ENCODE measurements around the gene HOXB3.
"Not testable (repeated sequence)": the region's sequence is repeated elsewhere in the genome, so short reads cannot be mapped to it uniquely, and the experiment has no call there.

Gene HOXB3

DNA sequence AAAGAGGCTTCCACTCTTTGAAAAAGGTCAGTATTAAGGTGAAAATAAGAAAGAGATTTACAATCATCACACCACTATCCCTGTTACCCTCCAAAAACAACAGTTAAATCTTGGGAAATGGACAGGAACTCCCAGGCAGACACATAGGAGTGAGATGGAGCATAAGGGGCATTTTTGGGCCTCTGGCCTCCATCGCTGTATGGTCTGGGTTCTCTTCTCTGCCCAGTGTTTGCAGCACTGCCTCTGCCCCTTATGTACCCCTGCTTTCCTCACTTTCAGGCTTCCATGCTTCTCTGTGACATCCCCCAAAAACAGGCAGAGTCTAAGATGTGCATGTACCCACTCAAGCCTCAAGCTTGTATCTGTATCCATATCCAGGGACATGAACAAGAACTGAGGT lies 44.5 kb downstream of the HOXB3 start:
- DNase-seq (ENCODE audit: low read depth): no peak

- no peak for DNase-seq (ENCODE audit: low read depth)
Measured at GRCh38 chr17:48545022-48545375, 45.0 kb downstream of the HOXB3 start, which contains the start of gene HOXB2. Gene HOXB2, minus strand, starts transcription at chr17:48545109. Its CDS starts 198 bp downstream, at chr17:48544911.

GRCh38 chr17:48544349-48545021 lies 45.6 kb downstream of the HOXB3 start:
- no peak for DNase-seq (ENCODE audit: low read depth)

- peak; percentile 23 for DNase-seq (ENCODE audit: low read depth)
Measured at GRCh38 chr17:48543854-48544348, 46.1 kb downstream of the HOXB3 start.

- DNase-seq (ENCODE audit: low read depth): peak; percentile 48
Measured at GRCh38 chr17:48543107-48543853, 46.8 kb downstream of the HOXB3 start.

DNA sequence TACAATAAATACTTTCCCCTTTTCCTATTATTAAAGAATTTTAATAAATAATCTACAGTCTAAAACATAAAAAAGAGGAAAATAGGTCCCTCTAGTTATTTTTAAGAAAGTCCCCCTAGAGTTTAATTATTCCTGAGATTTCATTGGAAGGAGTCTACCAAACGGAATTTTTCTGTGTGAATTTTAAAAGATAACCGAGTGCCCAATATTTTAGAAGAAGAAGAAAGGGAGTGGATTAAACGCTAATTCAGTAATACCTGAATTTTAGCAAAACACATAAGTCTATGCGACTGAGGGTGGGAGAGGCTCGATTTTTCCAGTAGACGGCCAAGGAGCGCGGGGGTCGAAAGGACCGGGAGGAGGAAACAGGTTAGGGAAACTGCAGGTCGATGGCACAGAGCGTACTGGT lies 47.3 kb downstream of the HOXB3 start:
- no peak for DNase-seq (ENCODE audit: low read depth)

DNA sequence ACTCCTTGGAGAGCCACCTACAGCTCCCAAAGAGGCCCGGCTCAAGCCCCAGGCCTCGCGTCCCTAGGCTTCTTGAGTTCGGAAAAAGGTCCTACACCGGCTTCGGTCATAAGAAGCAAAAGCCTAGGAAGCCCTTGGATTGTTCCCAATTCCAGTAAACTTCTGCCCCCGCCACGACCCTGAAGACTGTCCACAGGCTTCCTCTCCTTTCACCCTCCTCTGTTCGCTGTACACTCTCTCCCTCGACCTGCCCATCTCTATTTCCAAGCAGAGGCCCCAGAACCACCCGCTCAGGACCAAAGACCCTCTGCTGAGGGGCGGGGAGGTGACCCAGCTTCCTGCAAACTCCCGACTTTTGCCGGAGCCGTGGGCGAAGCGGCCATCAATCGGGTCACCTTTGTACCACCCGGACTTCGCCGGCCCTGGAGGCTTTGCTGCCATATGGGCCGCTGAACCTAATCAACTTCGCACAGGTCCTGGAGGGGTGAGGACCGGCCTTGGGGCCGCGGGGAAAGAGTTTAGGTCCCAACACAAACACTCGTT lies 47.9 kb downstream of the HOXB3 start:
- DNase-seq (ENCODE audit: low read depth): no peak

DNA sequence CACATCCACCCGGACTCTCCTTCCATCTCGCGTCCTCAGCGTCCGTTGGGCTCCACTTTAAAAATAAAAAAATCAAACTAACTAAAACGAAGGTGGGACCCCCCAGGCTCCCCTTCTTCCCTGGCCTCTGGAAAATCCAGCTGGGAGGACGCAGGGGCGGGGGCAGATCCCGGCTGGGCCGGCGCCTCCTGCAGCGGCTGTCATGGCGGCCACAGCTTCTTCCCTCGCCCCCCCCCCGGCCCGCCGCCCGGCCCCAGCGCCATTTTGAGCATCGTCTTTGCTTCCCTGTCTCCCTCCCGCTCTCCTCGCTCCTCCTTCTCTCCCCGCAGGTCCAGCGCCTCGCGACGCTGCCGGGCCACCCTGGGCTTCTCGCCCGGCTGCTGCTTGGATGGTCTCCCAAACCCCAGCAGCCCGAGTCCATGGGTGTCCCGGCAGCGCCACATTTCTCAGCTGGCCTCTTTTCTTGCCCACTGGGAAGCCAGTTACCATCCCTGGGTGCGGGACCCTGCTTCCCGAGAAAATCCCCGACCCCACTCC lies 48.4 kb downstream of the HOXB3 start:
- peak; percentile 18 for DNase-seq (ENCODE audit: low read depth)

DNA sequence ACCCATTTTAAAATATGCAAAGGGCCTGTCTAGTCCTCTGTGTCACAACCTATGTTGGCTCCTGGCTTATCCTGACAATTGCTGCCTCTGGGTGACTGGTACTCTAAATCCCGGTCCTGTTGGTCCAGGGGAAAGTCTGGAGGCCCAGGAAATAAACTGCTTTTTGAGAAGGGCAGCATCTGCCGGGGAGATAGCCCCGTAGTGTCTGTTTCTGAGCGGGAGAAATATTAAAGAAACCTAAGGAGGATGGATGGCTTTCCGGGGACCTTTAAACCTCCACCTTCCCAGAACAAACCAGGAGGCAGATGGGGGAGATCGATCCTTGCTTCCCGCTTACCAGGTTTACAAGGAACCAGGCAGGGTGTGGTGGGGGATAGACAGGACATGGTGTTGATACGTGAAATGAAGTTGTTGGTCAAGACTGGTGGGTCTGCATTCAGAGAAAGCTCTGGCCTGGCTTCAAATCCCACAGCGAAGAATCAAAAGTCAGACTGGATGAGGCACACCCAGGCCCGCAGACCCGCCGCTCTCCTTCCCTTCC lies 48.9 kb downstream of the HOXB3 start:
- DNase-seq (ENCODE audit: low read depth): no peak

- DNase-seq (ENCODE audit: low read depth): no peak
Measured at GRCh38 chr17:48540213-48540612, 49.8 kb downstream of the HOXB3 start.

- DNase-seq (ENCODE audit: low read depth): no peak
Measured at GRCh38 chr17:48539177-48539576, 50.9 kb downstream of the HOXB3 start.

DNA sequence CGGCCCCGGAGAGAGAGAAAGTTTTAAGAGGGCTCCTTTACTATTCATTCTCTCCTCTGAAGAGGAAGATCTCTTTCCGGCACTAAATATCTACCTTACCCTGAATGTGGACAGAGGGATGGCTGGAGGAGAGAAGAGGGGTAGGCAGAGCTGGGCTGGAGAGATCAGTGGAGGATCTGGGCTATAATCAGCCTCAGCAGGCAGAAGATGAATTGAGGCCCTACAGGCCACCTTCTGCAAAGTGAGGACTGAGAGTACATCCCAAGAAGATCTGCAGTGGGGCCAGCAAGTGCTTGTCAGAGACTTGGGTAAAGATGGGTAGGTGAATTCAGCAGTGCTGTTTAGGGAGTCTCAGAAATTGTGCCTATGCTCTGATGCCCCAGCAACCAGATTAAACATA lies 52.7 kb downstream of the HOXB3 start:
- DNase-seq (ENCODE audit: low read depth): no peak

DNA sequence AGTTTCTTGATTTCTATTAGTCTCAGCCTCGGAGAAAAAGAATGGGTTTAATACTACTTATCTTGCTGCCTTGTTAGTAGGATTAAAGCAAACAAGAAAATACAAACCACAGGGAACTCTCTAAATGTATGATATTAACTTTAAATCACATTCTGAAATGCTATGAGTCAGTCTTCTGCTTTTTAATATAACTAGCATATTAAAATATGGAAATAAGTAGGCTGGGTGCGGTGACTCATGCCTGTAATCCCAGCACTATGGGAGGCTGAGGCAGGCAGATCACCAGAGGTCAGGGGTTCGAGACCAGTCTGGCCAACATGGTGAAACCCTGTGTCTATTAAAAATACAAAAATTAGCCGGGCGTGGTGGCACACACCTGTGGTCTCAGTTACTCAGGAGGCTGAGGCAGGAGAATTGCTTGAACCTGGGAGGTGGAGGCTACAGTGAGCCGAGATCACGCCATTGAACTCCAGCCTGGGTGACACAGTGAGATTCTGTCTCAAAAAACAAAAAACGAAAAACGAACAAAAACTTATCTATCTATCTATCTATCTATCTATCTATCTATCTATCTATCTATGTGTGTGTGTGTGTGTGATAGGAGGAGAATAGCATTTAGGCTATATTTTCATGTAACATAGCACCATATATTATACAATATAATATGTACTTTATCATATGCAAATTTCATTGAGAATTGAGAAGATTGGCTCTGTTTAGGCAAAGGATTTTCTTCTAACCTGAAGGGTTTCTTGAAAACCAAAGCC lies 54.1 kb downstream of the HOXB3 start:
- DNase-seq (ENCODE audit: low read depth): not testable (repeated sequence)

GRCh38 chr17:48532261-48532660 lies 57.8 kb downstream of the HOXB3 start:
- DNase-seq (ENCODE audit: low read depth): no peak

DNA sequence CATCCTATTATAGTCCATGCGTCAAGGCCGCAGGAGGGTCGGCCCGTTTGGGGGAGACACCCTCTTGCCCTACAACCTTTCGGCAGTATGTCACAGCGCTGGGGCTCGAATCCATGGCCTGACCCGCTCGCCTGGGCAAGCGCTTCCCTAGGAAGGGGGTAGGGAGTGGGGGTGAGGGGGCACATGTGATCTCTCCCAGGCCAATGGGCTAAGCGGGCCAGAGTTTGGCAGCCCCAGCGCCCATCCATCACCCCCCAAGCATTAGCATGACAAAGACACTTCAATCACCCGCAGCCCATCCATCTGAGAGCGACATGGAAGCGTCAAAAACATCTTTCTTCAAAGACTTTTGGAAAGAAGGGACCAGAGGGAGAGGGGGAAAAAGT lies 59.2 kb downstream of the HOXB3 start, which contains the start of gene HOXB1:
HOXB1 (minus strand) TSS at position 125 of the 386 bp plus-strand sequence; CDS start at position 18, 107 bp downstream.
- DNase-seq (ENCODE audit: low read depth): no peak

DNA sequence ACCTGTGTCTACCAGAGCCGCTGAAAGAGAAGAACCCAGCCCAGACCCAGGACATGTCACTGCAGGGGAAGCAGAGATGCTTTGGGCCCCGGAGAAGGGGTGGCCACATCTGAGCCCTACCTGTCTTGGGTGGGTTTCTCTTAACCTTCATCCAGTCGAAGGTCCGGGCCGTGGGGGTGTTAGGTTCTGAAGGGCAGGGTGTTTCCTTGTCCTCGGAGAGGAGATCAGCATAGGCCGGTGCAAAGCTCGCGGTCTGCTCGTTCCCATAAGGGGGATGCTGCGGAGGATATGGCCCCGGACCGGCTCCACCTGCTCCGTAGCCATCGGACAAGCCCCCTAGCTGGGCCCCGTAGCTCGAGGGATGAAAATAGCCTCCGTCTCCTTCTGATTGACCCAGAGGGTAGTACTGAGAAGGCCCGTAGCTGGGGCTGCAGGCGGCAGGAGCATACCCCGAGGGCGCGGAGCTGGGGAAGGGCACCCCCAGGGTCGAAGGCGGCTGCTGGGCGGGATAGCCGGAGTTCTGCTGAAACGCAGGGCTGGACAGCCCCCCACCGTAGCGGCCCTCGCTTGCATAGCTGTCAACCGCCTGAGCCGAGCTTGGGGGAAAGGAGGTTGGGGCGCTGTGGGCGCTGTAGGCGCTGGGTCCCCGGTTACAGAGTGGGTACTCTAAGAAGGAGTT lies 59.7 kb downstream of the HOXB3 start:
- DNase-seq (ENCODE audit: low read depth): no peak

GRCh38 chr17:48529683-48530009 lies 60.4 kb downstream of the HOXB3 start:
- no peak for DNase-seq (ENCODE audit: low read depth)

- DNase-seq (ENCODE audit: low read depth): no peak
Measured at GRCh38 chr17:48528936-48529682, 60.9 kb downstream of the HOXB3 start.

GRCh38 chr17:48528153-48528935 lies 61.7 kb downstream of the HOXB3 start:
- DNase-seq (ENCODE audit: low read depth): no peak

DNA sequence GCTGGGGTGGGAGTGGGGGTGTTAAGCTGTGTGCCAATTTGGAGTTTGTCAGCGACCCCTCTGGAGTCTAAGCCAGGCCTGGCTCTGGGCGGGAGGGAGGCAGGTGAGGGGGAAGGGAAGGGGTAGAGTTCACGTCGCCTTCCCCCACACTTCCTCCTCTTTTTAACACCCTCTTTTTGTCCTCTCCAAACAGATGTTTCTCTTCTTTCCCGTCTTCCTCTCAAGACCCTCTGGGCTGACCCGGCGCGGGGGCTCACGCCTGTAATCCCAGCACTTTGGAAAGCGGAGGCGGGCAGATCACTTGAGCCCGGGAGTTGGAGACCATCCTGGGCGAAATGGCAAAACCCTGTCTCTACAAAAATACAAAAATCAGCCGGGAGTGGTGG lies 62.5 kb downstream of the HOXB3 start:
- no peak for DNase-seq (ENCODE audit: low read depth)
